NCI-H226 (cell line): Measurements from ENCODE around the gene TFB1M.
A peak's percentile ranks its signal among the peaks of the same experiment; 100 is the strongest.
"Not testable (repeated sequence)": the region's sequence is repeated elsewhere in the genome, so short reads cannot be mapped to it uniquely, and the experiment has no call there.

Source experiments
- DNase-seq: peaks from one replicate; pipeline ENCODE4 v3.0.0-alpha.2; 2015

Gene TFB1M

DNA sequence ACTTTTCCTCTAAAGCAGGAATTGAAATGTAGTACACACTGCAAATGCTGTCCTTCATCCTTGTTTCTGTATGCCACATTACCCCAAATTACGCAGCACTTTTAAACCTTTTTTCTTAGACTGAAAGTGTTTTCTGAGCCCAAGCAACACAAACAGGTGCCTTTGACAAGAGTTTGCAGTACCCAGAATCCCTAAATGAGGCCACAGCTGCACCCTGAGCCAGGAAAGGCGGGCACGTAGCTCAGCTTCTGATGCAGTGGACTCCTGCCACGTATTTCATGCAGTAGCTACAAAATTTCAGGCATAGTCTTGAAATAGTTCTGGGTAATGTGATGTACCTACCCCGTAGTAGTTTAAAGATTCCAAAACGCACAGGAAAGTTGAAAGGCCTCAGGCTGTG, 81.4 kb downstream of the TFB1M start:
- DNase-seq: no peak

DNA sequence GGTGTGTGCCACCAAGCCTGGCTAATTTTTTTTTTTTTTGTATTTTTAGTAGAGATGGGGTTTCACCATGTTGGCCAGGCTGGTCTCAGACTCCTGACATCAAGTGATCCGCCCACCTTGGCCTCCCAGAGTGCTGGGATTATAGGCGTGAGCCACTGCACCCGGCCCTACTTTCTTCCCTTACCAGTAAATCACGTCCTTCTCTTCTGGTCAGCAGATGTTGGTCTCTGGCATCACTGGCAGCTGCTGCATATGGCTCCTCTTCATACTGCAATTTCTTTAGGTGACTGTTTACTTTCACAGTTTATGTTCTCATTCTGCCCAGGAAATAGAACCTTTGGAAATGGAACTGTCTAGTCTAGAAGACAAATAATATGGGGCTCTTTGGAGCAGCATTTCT, 83.3 kb downstream of the TFB1M start:
- not testable (repeated sequence) for DNase-seq

DNA sequence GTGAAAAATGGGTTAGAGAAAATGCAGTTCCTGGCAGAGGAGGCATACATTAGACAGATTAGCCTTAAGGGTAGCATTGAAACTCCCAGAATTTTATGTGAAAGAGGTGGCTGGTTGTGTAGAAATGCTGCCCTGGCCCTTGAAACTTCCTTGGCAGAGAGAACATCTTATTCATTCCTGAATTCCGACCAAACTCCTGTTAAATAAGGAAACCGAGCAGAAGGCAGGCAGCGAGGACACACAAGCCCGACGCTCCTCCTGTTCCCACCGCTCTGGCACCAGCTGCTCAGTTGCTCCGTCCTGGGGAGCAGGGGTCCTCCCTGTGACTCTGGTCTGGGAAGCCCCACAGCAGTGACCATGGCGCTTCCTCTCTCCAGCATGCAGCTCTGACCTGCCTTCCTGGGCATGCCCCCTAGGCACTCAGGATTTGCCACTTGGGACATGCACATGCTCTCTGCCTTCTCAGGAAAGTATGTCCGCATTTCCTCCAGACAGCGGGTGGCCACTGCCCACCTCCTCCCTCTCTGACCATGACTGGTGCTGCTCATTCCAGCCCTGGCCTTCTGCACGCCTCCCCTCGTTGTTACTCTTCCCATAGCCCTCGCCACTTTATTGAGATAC, 85.6 kb downstream of the TFB1M start:
- DNase-seq: peak; percentile 20

DNA sequence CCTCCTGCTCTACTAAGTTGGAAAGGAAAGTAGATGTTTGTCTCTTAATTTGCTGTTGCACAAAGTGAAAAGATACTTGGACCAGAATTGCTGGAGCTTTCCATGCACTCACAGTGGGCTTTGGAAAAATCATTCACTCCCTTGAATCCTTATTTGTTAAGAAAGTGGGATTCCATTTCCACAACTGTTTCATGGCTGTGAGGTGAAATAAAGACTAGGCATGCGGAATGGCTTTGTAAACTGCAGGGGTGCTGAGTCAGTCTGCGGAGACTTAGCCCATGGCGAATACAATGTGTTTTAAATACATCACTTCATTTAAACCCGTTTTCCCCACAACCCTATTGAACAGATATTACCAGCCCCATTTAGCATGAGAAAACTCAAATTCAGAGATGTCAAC, 87.2 kb downstream of the TFB1M start:
- DNase-seq: no peak

DNA sequence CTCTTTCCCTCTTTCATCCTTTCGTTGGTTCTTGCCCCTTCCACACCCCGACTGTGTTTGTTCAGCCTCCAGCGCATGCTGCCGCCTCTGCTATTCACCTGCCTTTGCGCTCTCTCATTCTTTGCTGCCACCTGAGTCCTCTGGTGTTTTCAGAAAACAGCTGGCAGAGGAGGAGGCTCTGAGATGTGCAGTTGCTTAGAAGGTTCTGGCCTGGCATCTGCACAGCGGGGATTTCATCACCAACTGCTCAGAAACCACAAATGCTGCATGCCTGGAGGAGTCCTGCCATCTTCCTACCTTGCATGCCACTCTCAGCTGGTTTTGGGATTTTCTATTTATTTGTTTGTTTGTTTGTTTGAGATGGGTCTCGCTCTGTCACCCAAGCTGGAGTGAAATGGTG, 89.7 kb downstream of the TFB1M start:
- no peak for DNase-seq

DNA sequence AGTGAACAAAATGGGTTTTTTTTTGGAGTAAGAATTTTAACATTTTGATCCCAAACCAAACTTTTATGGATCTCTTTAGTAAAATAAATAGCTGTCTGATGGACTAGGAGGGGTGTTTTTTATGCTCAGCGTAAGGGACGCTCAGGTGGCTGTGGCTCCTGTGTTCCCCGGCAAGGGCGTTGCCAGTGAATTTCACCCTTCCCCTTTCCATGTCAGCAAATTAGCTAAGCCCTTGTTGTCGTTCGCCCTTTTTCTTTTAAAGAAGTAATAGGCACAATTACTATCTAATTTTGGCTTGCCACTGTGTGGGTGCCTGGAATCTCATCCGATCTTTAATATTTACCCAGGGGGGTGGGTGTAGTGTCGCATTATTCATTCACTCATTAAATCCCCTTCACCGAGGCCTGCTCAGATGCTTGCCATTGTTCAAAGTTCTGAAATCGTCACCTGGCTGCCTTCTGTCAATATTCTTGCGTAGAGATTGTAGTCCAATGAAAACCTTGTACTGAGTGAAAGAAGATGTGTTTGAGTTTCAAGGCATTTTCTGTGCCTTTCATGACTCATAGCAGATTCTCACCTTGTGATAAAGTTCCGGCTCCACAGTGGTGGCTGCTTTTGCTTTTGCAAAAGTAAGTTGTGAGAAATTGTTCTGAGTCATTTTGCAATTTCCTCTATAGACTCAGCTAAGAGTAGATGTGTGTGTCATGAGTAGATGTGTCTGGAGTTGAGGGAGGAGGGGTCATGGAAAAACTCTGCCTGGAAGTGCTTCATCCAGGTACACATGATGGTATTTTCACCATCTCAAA, 90.4 kb downstream of the TFB1M start:
- peak; percentile 91 for DNase-seq

DNA sequence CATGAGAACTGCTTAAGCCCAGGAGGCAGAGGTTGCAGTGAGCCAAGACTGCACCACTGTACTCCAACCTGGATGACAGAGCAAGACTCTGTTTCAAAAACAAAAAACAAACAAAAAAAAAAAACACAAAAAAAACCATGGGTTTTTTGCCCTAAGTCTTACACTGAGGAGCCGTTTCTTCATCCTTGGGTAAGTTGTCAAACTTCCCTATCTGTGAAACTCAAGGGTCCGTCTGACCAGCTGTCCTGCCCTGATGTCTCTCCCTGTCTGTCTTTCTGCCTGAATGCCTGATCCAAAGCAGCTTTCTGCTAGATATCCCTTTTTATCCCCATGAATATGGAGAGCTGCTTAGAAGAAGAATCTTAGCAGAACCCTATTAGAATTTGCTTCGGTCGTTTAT, 91.8 kb downstream of the TFB1M start:
- no peak for DNase-seq

DNA sequence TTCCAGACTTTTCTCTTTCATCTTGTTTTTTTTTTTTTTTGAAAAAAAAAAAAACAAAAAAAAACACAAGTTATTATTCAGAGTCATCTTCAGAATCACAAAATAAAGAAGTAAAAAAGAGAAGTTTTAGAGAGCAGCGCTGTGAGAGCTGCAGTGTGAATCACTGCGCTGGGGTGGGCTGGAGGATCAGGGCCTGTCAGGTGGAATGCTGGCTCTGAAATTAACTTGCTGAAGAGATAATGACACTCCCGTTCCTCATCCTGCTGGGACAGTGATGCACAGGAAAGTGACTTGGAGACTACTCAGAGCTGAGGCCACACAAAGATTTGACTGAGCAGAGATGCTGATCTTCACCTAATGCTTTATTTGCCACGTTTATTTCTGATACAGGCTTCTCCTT, 93.2 kb downstream of the TFB1M start:
- no peak for DNase-seq

DNA sequence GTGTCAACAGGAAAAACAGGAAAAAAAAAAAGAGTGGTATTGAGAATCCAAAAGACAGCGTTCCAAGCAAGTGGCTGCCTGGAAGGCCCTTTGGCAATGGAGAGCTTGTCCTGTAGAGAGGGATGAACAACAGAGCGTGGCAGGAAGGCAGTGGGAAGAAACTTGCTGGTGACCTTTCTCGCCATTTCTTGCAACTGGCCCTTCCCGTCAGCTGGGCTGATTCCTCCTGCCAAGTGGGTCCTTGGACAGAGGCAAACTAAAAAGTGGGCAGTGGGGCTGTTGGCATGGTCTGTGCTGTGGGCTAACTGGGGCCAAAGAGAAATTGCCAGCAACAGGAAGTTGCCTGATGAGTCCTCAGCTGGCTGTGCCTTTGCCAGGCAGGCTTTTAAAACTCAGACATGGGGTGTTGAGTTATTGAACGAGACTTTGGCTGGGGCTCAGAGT, 94.4 kb downstream of the TFB1M start:
- DNase-seq: no peak

DNA sequence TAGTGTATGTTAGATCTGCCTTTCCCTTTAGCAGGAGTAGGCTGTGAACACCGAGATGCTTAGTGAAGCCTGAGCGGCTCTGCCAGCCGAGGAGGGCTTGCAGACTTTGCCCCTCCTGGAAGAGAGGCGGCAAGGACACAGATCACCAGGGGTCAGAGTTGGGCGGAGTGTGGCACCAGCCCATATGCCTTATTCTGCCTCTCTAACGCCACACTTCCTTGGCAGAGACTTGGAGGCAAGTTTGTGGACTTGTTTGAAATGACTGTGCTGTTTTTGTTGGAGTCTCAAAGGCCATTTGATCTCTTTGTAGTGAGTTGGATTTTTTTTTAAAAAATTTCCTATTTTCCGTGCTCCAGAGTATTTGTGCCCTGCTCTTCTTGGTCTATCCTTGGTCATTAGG, 95.0 kb downstream of the TFB1M start:
- DNase-seq: no peak

DNA sequence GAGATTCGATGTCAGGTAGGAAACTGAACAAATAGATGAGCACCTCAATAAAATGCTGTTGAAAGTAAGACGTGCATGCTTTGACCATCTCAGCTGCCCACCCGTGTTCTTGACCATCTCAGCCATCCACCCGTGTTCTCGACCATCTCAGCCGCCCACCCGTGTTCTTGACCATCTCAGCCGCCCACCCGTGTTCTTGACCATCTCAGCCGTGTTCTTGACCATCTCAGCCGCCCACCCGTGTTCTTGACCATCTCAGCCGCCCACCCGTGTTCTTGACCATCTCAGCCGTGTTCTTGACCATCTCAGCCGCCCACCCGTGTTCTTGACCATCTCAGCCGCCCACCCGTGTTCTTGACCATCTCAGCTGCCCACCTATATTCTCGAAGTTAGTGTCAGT, 95.6 kb downstream of the TFB1M start:
- not testable (repeated sequence) for DNase-seq

DNA sequence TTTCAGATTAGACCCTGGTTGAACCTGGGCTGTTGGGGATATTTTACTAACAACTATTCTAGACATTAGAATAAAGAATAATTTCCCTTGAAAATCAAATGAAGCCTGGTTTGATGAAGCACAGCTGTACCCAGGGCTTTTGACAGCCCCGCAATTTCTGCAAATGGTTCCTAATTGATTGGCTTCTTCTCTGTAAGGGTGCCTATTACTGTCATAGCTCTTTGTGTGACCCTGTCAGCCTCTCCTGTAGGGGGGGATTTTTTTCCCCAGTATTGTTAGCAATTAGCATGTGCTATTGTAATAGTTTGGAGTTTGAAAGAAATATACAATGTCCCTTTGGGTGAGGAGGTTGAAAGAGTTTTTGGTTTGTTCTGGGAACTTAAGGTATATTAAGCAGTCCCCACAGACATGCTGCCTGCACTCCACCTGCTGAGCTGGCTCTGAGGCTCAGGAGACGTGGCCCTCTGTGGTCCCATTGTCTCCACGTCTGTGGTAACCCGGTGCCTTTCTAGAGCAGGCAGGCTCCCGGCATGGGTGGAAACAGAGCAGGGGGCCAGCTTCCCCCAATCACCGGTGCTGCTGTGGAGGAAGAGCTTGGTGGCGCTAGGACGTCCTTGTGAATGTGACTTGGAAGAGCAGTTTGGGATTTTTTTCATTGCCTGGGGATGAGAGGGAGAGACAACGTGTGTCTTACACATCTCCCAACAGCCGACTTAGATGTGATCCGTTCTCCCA, 97.8 kb downstream of the TFB1M start:
- no peak for DNase-seq

DNA sequence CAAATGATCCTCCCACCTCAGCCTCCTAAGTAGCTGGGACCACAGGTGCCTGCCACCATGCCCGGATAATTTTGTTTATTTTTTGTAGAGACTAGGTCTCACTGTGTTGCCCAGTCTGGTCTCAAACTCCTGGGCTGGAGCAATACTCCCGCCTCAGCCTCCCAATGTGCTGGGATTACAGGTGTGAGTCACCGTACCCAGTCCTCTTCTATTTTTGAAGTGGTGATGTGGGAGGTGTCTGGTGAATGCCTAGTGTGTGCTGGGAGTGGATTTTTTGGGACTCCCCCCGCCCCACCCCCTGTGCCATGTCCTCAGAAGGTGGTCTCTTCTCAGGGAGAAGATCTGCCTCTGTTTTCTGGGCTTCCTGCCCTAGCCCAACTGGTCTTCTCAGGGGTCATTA, 98.4 kb downstream of the TFB1M start:
- DNase-seq: no peak

DNA sequence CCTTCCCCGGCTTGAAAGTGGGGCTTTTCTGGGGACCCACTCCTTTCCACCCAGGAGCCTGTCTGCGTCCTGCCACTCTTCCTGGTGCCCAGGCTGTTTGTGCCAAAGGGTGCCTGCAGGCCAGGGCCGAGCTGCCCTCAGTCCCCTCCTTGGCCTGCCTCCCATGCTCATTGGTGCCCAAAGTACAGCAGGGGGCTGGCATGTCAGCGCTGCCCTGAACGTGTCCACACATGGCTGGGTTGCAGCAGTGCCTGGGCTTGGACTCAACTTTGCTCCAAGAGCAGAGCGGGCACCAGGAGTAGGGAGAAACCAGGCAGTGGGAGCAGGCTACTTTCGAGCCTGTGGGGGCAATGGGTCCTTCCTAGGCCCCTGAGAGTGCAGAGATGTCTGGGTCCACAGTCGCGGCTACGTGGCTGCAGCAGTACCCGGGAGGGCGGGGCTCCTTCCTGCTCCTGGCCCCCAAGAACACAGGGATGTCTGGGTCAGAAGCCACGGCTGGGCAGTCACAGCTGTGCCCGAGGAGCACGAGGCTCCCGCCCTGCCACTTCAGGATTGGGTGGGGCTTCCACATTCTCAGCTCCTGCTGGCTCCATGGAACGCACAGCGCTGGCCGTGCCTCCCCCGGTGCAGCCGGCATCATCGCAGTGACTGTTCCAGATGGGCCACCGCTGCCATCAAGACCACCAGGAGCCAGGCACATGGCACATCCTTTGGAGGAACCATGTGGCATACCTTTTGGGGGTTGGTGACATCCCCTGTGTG, 100.5 kb downstream of the TFB1M start:
- DNase-seq: no peak

DNA sequence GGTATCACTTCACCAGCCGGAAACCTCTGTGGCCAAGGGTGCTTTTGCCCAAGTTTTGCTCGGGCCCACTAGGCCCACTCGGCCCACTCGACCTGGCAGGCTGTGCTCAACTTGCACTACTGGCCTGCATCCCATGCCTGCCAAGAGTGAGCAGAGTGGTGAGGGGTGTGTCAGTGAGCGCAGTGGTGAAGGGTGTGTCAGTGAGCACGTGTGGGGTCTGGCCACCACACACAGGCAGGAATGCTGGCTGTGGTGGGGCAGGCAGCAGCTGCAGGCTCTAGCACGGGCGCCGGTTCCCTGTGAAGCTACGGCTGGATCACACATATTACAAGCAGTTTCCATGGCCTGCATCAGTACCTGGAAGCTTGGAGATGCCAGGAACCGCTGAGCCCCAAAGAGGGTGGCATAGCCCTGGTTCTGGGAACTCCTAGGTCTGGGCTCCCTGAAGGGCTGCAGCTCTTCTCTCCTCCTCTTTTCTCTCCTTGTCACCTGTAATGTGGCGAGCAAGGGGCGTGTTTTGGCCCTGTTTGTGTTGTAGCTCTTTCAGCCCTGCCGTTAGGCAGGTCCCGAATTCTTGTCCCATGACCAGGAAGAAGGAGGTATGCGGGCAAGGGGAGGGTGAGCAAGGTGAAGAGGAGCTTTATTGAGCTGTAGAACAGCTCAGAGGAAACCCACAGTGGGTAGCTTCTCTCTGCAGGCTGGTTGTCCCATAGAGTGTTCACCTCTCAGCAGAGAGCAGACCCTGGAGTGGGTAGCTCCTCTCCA, 101.5 kb downstream of the TFB1M start:
- DNase-seq: no peak

DNA sequence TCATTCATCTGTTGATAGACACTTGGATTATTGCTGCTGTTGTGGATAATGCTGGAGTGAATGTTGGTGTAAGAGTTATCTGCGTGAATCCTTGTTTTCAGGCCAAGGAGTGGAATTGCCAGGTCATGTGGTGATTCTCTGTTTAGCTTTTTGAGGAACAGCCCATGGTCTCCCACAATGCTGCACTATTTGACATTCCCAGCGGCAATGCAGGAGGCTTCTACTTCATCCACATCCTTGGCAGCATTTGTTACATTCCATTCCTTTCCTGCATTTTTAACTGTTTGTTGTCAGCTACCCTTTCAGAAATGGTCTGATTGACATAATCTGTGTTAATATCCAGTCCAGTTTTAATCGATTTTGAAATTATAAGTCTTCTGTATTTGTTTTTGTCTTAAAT, 102.2 kb downstream of the TFB1M start:
- no peak for DNase-seq

DNA sequence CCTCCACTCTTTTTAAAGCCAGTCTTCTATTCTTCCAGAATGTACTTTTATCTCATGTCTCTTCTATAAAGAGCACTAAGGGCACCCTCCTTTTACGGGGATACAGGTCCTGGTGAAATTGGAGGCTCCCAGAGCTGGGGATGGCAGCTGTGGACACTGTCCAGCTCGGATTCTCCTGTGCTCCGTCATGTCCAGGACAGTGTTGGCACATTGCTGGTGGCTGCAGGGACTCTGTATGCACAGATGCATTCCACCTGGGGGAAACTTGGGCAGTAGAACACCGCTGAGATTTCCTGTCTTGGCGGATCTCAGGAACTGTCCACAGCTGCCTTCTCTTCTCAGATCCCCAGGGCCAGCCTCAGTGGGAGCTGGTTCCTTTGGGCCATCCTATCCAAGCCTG, 107.1 kb downstream of the TFB1M start:
- DNase-seq: no peak
